IPS DF 19.7 (cell line): ENCODE measurements around the gene AHSG.

Experiments used
- DNase-seq: peaks from one replicate; pipeline ENCODE4 v3.0.0-alpha.2; 2013; ENCODE audit warnings: low read depth, low spot score

AHSG gene

DNA sequence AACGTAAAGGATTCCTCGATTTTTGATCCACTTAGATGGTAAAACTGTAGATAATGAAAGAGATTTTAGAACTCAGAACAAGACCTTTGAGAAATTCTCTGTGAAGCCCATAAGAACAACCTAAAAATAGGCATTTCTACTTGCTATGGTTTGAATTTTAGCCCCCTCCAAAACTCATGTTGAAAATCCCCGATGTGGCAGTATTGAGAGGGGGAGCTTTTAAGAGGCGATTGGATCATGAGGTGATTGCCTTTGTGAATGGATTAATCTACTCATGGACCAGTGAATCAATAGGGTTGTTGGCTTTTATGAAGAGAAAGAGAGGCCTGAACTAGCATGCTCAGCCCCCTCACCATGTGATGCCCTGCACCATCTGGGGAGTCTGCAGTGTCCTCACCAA, 20.2 kb upstream of the AHSG start:
- no peak for DNase-seq

GRCh38 chr3:186593862-186594261, 19.0 kb upstream of the AHSG start:
- DNase-seq = no peak

- no peak for DNase-seq
These were observed 18.2 kb upstream of the AHSG start for GRCh38 chr3:186594591-186595113.

GRCh38 chr3:186596568-186597287, 16.1 kb upstream of the AHSG start:
- peak; percentile 30 for DNase-seq

DNA sequence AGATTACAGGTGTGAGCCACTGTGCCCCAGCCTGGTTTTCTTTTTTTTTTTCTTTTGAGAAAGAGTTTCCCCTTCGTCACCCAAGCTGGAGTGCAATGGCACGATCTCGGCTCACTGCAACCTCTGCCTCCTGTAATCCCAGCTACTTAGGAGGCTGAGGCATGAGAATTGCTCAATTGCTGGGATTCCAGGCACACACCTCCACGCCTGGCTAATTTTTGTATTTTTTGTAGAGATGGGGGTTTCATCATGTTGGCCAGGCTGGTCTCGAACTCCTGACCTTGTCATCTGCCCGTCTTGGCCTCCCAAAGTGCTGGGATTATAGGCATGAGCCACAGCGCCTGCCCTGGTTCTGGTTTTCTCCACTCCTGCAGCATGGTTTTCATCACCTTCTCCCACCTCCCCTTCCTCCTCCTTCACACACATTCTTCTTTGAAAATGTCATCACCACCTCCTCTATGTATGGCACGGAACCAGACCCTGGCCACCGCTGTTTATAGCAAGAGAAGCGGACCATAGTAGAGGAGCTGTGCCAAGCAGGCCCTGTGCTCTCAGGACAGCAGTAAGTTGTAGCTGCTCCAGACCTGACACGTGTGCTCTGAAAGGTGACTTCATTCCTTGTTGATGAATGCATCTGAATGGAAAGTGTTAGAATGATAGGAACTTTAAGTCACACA, 14.6 kb upstream of the AHSG start:
- DNase-seq = no peak

- no peak for DNase-seq
These were observed 14.1 kb upstream of the AHSG start for GRCh38 chr3:186598794-186599141.

DNA sequence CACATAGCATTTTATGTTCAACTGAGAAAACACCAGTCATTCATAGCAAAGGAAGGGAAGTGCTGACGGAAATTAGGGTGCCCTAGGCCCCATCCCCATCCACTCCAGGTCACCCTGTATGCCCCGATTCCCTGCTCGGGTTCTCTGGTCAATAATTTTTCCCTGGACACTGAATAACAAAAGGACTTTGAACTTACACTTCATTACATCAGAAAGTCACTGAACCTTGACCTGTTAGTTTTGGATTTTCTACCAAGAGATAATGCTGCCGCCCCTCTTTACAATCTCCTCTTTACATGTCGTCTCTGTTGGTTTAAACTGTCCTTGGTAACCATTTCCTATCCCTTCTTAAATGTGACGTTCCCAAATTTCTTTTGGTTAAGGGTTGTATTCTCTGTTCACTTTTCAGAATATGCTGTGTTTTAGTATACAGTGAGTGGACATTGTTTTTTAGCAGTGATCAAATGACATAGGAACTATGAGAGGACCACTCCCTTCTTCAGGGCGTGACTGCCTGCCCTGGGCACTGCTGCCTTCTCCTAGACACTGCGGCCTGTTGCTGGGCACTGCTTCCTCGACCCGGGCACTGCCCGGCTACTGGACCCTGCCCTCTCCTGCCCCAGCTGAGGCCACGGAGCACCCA, 13.6 kb upstream of the AHSG start:
- DNase-seq = no peak

GRCh38 chr3:186599785-186600166, 13.1 kb upstream of the AHSG start:
- DNase-seq = no peak

- no peak for DNase-seq
These were observed 12.0 kb upstream of the AHSG start for GRCh38 chr3:186600896-186601295.

DNA sequence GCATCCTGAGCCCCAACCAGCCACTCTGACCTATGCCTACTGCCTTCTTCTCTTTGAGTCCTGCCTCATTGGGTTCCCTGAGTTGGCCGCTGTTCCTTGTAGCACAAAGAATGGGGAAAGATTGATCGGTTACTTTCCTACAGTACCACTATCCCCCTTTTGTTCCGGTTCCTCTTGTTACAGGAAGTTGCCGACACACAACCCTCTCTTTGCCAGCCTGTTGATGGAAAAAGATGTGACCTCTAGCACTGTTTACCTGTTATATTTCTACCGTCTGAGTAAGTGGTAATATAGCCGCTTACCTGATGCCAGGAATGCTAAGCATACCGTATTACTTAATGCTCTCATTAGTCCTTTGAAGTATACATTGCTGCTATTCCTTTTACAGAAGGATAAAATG, 9.7 kb upstream of the AHSG start:
- no peak for DNase-seq

DNA sequence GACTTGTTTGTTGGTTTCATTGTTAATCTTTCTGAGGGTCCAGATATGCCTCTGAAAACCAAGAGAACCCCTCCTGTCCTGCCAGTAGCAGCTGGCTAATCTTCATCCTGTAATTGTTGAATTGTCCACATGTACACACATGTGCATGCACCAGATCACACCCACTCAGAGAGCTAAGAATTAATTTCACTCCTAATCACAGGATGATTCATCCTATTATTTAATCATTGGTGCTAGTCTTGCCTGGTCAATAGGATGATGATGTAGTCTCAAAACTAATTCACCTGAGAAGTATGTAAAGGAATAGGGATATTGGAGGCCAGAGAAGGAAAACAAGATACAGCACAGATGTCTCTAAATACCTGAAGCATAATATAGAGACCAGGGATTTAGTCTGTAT, 7.8 kb upstream of the AHSG start:
- no peak for DNase-seq

- no peak for DNase-seq
These were observed 7.0 kb upstream of the AHSG start for GRCh38 chr3:186605561-186606545.

DNA sequence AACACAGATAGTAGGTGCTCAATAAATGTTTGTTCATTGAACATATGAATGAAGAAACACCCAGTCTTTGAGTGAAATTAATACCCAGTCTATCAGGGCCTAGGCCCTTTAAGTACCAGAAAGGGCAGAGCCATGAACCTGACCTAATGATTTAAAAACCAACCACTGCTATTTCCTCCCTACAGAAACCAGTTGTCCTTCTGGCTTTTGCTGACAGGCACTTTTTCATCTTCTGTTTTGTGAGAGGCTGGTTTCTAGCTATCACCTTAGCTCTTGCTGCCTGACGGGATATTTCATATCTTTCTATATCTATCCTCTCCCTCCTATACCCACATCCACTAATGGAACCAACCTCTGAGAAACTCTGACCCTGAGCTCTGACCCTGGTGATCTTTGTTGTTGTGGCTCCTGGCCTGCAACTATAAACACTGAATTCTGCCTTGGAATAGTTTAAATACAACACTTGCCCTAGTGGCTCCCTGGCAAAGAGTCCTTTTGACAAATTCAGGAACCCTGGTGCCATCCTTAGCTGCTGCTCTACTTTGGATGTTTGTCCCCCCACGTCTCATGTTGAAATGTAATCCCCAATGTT, 4.1 kb upstream of the AHSG start:
- DNase-seq = no peak

- no peak for DNase-seq
These were observed 3.5 kb upstream of the AHSG start for GRCh38 chr3:186609247-186609868.

- no peak for DNase-seq
These were observed 795 bp upstream of the AHSG start for GRCh38 chr3:186612065-186612464.

- no peak for DNase-seq
These were observed 891 bp downstream of the AHSG start for GRCh38 chr3:186613637-186614265.

DNA sequence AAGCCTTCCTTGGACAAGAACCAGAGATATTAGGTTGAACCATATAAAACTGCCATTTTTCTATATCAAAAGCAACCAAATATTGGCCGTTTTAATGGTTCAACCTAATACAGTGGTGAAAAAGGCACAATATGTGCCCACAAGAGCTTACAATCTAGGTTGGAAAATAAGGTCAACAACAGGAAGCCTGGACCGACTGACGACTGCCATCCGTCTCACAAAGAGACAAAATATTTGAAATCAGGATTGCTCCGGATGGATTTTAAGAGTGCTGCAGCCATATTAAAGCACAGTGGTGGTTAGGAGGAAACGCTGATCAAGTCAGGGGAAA, 1.4 kb downstream of the AHSG start:
- no peak for DNase-seq

DNA sequence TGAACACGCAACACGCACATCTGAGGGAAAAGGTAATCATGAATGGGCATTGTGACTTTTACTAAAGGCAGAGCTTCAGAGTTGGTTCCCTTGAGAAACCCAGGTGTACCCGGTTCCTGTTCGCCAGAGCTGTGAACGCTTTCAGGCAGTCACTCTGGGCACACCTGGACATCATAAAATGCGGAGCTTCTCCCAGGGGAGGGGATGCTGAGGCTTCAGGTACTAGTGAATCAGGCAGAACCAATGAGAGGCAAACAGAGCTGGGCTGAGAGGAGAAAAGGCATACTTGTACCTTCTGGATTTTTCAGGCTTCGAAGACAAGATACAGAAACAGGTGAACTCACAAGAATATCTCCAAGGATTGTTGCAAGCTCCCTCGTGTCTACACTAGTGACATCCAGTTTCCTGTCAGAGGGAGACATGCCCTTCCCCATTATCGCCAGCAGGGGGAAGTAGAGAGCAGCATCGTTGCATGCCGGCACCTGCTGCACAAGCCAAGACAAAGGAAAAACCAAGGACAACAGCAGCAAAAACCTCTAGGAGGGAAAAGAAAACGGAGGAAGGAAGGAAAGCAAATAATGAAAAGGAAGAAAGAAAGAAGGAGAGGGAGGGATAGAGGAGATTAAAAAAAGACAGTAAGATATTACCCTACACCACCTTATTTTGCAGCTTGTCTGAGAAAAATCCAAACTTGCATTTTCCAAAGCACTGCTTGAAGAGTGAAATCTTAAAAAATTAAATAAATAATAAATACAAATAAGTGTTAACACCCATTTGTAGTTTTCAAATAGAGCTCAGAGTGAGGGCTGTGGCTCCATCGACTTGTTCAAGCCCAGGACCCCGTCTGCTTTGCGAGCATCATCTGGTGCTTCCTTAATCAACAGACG, 2.0 kb downstream of the AHSG start:
- DNase-seq = peak; percentile 50

- DNase-seq = no peak
These were observed 3.4 kb downstream of the AHSG start for GRCh38 chr3:186616299-186616617.
